Activated T-cell treated with anti-CD3 and anti-CD28 coated beads, Interleukin-2, amount 50 U/mL, for 24 hours (primary cell): ENCODE results near the gene EPB41L5.

ENCODE experiments used
- DNase-seq: peaks from one replicate; pipeline ENCODE4 v3.0.0-alpha.2; 2020
- H3K27ac Mint-ChIP-seq: 2 replicates; pipeline ENCODE4 v1.8.0; 2020; ENCODE audit warnings: mild to moderate bottlenecking, mixed read lengths
- H3K27me3 Mint-ChIP-seq: 2 replicates; pipeline ENCODE4 v1.8.0; 2020; ENCODE audit warnings: mixed read lengths
- H3K36me3 Mint-ChIP-seq: 2 replicates; pipeline ENCODE4 v1.8.0; 2020; ENCODE audit warnings: low read depth, mixed read lengths
- H3K4me1 Mint-ChIP-seq: 2 replicates; pipeline ENCODE4 v1.8.0; 2020; ENCODE audit warnings: low read depth, mixed read lengths
- H3K4me3 Mint-ChIP-seq: 2 replicates; pipeline ENCODE4 v1.8.0; 2020; ENCODE audit warnings: mild to moderate bottlenecking, moderate library complexity, mixed read lengths
- H3K9me3 Mint-ChIP-seq: 2 replicates; pipeline ENCODE4 v1.8.0; 2020; ENCODE audit warnings: mixed read lengths

Gene EPB41L5

GRCh38 chr2:120203251-120204021 lies 190.6 kb downstream of the EPB41L5 start:
- no peak for DNase-seq
- no peaks in the 10 kb centered on the region for H3K27me3 Mint-ChIP-seq
- H3K4me3 Mint-ChIP-seq: no peak overlapping the region
- no peaks in the 10 kb centered on the region for H3K4me1 Mint-ChIP-seq
- peaks cover 3% of the 10 kb centered on the region for H3K9me3 Mint-ChIP-seq
- no peak overlapping the region for H3K27ac Mint-ChIP-seq
- H3K36me3 Mint-ChIP-seq: no peaks in the 10 kb centered on the region

- no peak for DNase-seq
- H3K27ac Mint-ChIP-seq: no peak overlapping the region
- H3K36me3 Mint-ChIP-seq: no peaks in the 10 kb centered on the region
Observed at GRCh38 chr2:120204022-120204405, 191.1 kb downstream of the EPB41L5 start.

GRCh38 chr2:120204417-120204816 lies 191.5 kb downstream of the EPB41L5 start:
- no peaks in the 10 kb centered on the region for H3K9me3 Mint-ChIP-seq
- no peak overlapping the region for H3K4me3 Mint-ChIP-seq
- DNase-seq: no peak
- H3K27ac Mint-ChIP-seq: no peak overlapping the region
- H3K27me3 Mint-ChIP-seq: no peaks in the 10 kb centered on the region
- H3K4me1 Mint-ChIP-seq: peaks cover 1% of the 10 kb centered on the region
- H3K36me3 Mint-ChIP-seq: no peaks in the 10 kb centered on the region

More at GRCh38 chr2:120204022-120204405, 191.1 kb downstream of the EPB41L5 start:
- no peaks in the 10 kb centered on the region for H3K9me3 Mint-ChIP-seq
- H3K4me1 Mint-ChIP-seq: no peaks in the 10 kb centered on the region
- no peaks in the 10 kb centered on the region for H3K27me3 Mint-ChIP-seq
- H3K4me3 Mint-ChIP-seq: no peak overlapping the region

GRCh38 chr2:120204945-120205670 lies 192.2 kb downstream of the EPB41L5 start:
- Mint-ChIP-seq H3K36me3 (no peaks in the 10 kb centered on the region), H3K4me3 (no peak overlapping the region), H3K9me3 (no peaks in the 10 kb centered on the region), H3K27ac (no peak overlapping the region), H3K4me1 (peaks cover 2% of the 10 kb centered on the region), H3K27me3 (no peaks in the 10 kb centered on the region)
- DNase-seq: no peak

- Mint-ChIP-seq H3K27ac (no peak overlapping the region), H3K9me3 (no peaks in the 10 kb centered on the region), H3K4me1 (peaks cover 2% of the 10 kb centered on the region), H3K27me3 (no peaks in the 10 kb centered on the region), H3K4me3 (no peak overlapping the region), H3K36me3 (no peaks in the 10 kb centered on the region)
- DNase-seq: peak; percentile 70
Observed at GRCh38 chr2:120206022-120206581, 193.2 kb downstream of the EPB41L5 start.

- peaks cover 5% of the 10 kb centered on the region for H3K4me1 Mint-ChIP-seq
- no peak overlapping the region for H3K27ac Mint-ChIP-seq
Observed at GRCh38 chr2:120208381-120209353, 195.8 kb downstream of the EPB41L5 start.

GRCh38 chr2:120209427-120210269 lies 196.8 kb downstream of the EPB41L5 start:
- Mint-ChIP-seq H3K27ac (no peak overlapping the region), H3K4me1 (peaks cover 5% of the 10 kb centered on the region), H3K9me3 (no peaks in the 10 kb centered on the region), H3K27me3 (no peaks in the 10 kb centered on the region), H3K36me3 (no peaks in the 10 kb centered on the region), H3K4me3 (no peak overlapping the region)
- DNase-seq: no peak

More at GRCh38 chr2:120208381-120209353, 195.8 kb downstream of the EPB41L5 start:
- DNase-seq: no peak
- H3K36me3 Mint-ChIP-seq: no peaks in the 10 kb centered on the region
- no peaks in the 10 kb centered on the region for H3K27me3 Mint-ChIP-seq
- no peak overlapping the region for H3K4me3 Mint-ChIP-seq
- H3K9me3 Mint-ChIP-seq: no peaks in the 10 kb centered on the region

- Mint-ChIP-seq H3K4me3 (no peak overlapping the region), H3K27me3 (no peaks in the 10 kb centered on the region), H3K27ac (no peak overlapping the region), H3K9me3 (no peaks in the 10 kb centered on the region), H3K4me1 (peaks cover 5% of the 10 kb centered on the region), H3K36me3 (no peaks in the 10 kb centered on the region)
- no peak for DNase-seq
Observed at GRCh38 chr2:120210270-120210693, 197.4 kb downstream of the EPB41L5 start.

- H3K9me3 Mint-ChIP-seq: peaks cover 24% of the 10 kb centered on the region
- peaks cover 34% of the 10 kb centered on the region for H3K4me1 Mint-ChIP-seq
- DNase-seq: no peak
- no peak overlapping the region for H3K4me3 Mint-ChIP-seq
- peaks cover 67% of the 10 kb centered on the region for H3K36me3 Mint-ChIP-seq
- H3K27me3 Mint-ChIP-seq: no peaks in the 10 kb centered on the region
- H3K27ac Mint-ChIP-seq: no peak overlapping the region
Observed at GRCh38 chr2:120218181-120218580, 205.3 kb downstream of the EPB41L5 start.

- no peak overlapping the region for H3K27ac Mint-ChIP-seq
- peaks cover 42% of the 10 kb centered on the region for H3K4me1 Mint-ChIP-seq
- H3K27me3 Mint-ChIP-seq: no peaks in the 10 kb centered on the region
- DNase-seq: no peak
- no peak overlapping the region for H3K4me3 Mint-ChIP-seq
- peaks cover 74% of the 10 kb centered on the region for H3K36me3 Mint-ChIP-seq
- H3K9me3 Mint-ChIP-seq: peaks cover 24% of the 10 kb centered on the region
Observed at GRCh38 chr2:120219291-120219690, 206.4 kb downstream of the EPB41L5 start.

GRCh38 chr2:120219766-120220165 lies 206.9 kb downstream of the EPB41L5 start:
- Mint-ChIP-seq H3K4me1 (peaks cover 47% of the 10 kb centered on the region), H3K27me3 (no peaks in the 10 kb centered on the region), H3K27ac (no peak overlapping the region), H3K36me3 (peaks cover 74% of the 10 kb centered on the region), H3K9me3 (peaks cover 24% of the 10 kb centered on the region), H3K4me3 (no peak overlapping the region)
- DNase-seq: no peak

GRCh38 chr2:120220756-120221155 lies 207.9 kb downstream of the EPB41L5 start:
- no peak for DNase-seq
- peaks cover 49% of the 10 kb centered on the region for H3K4me1 Mint-ChIP-seq
- peaks cover 74% of the 10 kb centered on the region for H3K36me3 Mint-ChIP-seq

GRCh38 chr2:120221616-120222015 lies 208.7 kb downstream of the EPB41L5 start:
- peaks cover 68% of the 10 kb centered on the region for H3K36me3 Mint-ChIP-seq
- H3K9me3 Mint-ChIP-seq: peaks cover 20% of the 10 kb centered on the region
- H3K27ac Mint-ChIP-seq: peak overlapping the region; percentile 93
- H3K27me3 Mint-ChIP-seq: no peaks in the 10 kb centered on the region
- H3K4me1 Mint-ChIP-seq: peaks cover 55% of the 10 kb centered on the region
- DNase-seq: peak; percentile 34
- peak overlapping the region; percentile 71 for H3K4me3 Mint-ChIP-seq

More at GRCh38 chr2:120220756-120221155, 207.9 kb downstream of the EPB41L5 start:
- no peaks in the 10 kb centered on the region for H3K27me3 Mint-ChIP-seq
- H3K27ac Mint-ChIP-seq: peak overlapping the region; percentile 59
- H3K9me3 Mint-ChIP-seq: peaks cover 24% of the 10 kb centered on the region
- H3K4me3 Mint-ChIP-seq: peak overlapping the region; percentile 71
